ENCODE data around the gene FCMR.
"Not testable (repeated sequence)": the region's sequence is repeated elsewhere in the genome, so short reads cannot be mapped to it uniquely, and the experiment has no call there.

Gene FCMR

GRCh38 chr1:206868264-206868663 lies 53.5 kb downstream of the FCMR start:
- DNase-seq = no peak

- no peak for DNase-seq
Measured at GRCh38 chr1:206867716-206868115, 54.0 kb downstream of the FCMR start.

- DNase-seq = no peak
Measured at GRCh38 chr1:206867239-206867638, 54.5 kb downstream of the FCMR start.

GRCh38 chr1:206866062-206866461 lies 55.7 kb downstream of the FCMR start:
- no peak for DNase-seq

- DNase-seq = peak; percentile 77
Measured at GRCh38 chr1:206864939-206865671, 56.6 kb downstream of the FCMR start, which contains the start of gene IL20. TSS of gene IL20 (plus strand) at chr1:206865623. CDS start at chr1:206865853, 230 bp downstream.

- peak; percentile 19 for DNase-seq
Measured at GRCh38 chr1:206863266-206863665, 58.5 kb downstream of the FCMR start.

- no peak for DNase-seq
Measured at GRCh38 chr1:206860165-206860564, 61.6 kb downstream of the FCMR start.

GRCh38 chr1:206859082-206859521 lies 62.6 kb downstream of the FCMR start:
- no peak for DNase-seq

GRCh38 chr1:206856674-206857464 lies 64.9 kb downstream of the FCMR start:
- no peak for DNase-seq

GRCh38 chr1:206855859-206856258 lies 65.9 kb downstream of the FCMR start:
- DNase-seq = no peak

- DNase-seq = no peak
Measured at GRCh38 chr1:206854401-206855129, 67.2 kb downstream of the FCMR start.

- not testable (repeated sequence) for DNase-seq
Measured at GRCh38 chr1:206853696-206854095, 68.0 kb downstream of the FCMR start.
